ENCODE data around the gene RBM5.

RBM5 gene

GRCh38 chr3:50166620-50167019, 77.9 kb downstream of the RBM5 start (continued):
- TF ChIP-seq, protein P1, sequence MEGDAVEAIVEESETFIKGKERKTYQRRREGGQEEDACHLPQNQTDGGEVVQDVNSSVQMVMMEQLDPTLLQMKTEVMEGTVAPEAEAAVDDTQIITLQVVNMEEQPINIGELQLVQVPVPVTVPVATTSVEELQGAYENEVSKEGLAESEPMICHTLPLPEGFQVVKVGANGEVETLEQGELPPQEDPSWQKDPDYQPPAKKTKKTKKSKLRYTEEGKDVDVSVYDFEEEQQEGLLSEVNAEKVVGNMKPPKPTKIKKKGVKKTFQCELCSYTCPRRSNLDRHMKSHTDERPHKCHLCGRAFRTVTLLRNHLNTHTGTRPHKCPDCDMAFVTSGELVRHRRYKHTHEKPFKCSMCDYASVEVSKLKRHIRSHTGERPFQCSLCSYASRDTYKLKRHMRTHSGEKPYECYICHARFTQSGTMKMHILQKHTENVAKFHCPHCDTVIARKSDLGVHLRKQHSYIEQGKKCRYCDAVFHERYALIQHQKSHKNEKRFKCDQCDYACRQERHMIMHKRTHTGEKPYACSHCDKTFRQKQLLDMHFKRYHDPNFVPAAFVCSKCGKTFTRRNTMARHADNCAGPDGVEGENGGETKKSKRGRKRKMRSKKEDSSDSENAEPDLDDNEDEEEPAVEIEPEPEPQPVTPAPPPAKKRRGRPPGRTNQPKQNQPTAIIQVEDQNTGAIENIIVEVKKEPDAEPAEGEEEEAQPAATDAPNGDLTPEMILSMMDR (tag by site-specific recombination; IDR thresholded peaks at IDR 0.05): no peak
- TF ChIP-seq ZNF792 (tag by site-specific recombination; IDR thresholded peaks at IDR 0.05): no peak
- no peak for TF ChIP-seq ZNF621 (tag by site-specific recombination; IDR thresholded peaks at IDR 0.05)
- peak; percentile 90 for TF ChIP-seq WT1 (tag by site-specific recombination; IDR thresholded peaks at IDR 0.05)
- 0 out of 2 replicates have a peak, but pooled peaks have one; percentile 37 for TF ChIP-seq ZIC2 (tag by site-specific recombination; IDR thresholded peaks at IDR 0.05)
- no peak for TF ChIP-seq ZBTB21 (tag by site-specific recombination; IDR thresholded peaks at IDR 0.05)
- TF ChIP-seq, protein P2, sequence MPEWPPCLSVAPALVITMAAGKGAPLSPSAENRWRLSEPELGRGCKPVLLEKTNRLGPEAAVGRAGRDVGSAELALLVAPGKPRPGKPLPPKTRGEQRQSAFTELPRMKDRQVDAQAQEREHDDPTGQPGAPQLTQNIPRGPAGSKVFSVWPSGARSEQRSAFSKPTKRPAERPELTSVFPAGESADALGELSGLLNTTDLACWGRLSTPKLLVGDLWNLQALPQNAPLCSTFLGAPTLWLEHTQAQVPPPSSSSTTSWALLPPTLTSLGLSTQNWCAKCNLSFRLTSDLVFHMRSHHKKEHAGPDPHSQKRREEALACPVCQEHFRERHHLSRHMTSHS (tag by site-specific recombination; IDR thresholded peaks at IDR 0.05): no peak
- no peak for TF ChIP-seq ZBTB1 (tag by site-specific recombination; IDR thresholded peaks at IDR 0.05)
- no peak for TF ChIP-seq ZNF645 (tag by site-specific recombination; IDR thresholded peaks at IDR 0.05)
- no peak for TF ChIP-seq ZNF274 (IDR thresholded peaks at IDR 0.05; ENCODE audit: low read length)
- TF ChIP-seq ZNF274 (tag by site-specific recombination; IDR thresholded peaks at IDR 0.05; ENCODE audit: borderline replicate concordance): no peak
- TF ChIP-seq KLF17 (tag by site-specific recombination; IDR thresholded peaks at IDR 0.05): peak; percentile 27; the same call in 1 of the 2 replicates
- no peak for TF ChIP-seq PRDM6 (tag by site-specific recombination; IDR thresholded peaks at IDR 0.05)
- TF ChIP-seq ZNF423 (tag by site-specific recombination; IDR thresholded peaks at IDR 0.05): no peak

GRCh38 chr3:50167069-50167840, 78.5 kb downstream of the RBM5 start:
- Histone ChIP-seq H3K9me3 (ENCODE audit: control insufficient read depth, insufficient read depth, low read depth, low read length) (no peaks in the 10 kb centered on the region), H3K36me3 (ENCODE audit: control insufficient read depth in 2 of 2, insufficient read depth in 1 of 2, low read length in 2 of 2) (peaks cover 0 to 33% of the 10 kb centered on the region in 2 experiments; a peak in 1 of 3 replicates), H3K4me3 (ENCODE audit: low read depth, low read length) (no peak overlapping the region), H3K27ac (ENCODE audit: extremely low read depth, low read depth, low read length) (0 out of 2 replicates have a peak overlapping the region, but pooled peaks have one; percentile 24), H3K4me1 (ENCODE audit: control insufficient read depth, insufficient read depth, low read length) (peaks cover 10% of the 10 kb centered on the region)
- POLR2A ChIA-PET: no interaction called here
- CTCF ChIA-PET: no interaction called here
- no peak for TF ChIP-seq ZBTB7A (tag by site-specific recombination; IDR thresholded peaks at IDR 0.05; ENCODE audit: low read depth)
- TF ChIP-seq ZNF654 (tag by site-specific recombination; IDR thresholded peaks at IDR 0.05; ENCODE audit: low read depth): no peak
- TF ChIP-seq, protein P3, sequence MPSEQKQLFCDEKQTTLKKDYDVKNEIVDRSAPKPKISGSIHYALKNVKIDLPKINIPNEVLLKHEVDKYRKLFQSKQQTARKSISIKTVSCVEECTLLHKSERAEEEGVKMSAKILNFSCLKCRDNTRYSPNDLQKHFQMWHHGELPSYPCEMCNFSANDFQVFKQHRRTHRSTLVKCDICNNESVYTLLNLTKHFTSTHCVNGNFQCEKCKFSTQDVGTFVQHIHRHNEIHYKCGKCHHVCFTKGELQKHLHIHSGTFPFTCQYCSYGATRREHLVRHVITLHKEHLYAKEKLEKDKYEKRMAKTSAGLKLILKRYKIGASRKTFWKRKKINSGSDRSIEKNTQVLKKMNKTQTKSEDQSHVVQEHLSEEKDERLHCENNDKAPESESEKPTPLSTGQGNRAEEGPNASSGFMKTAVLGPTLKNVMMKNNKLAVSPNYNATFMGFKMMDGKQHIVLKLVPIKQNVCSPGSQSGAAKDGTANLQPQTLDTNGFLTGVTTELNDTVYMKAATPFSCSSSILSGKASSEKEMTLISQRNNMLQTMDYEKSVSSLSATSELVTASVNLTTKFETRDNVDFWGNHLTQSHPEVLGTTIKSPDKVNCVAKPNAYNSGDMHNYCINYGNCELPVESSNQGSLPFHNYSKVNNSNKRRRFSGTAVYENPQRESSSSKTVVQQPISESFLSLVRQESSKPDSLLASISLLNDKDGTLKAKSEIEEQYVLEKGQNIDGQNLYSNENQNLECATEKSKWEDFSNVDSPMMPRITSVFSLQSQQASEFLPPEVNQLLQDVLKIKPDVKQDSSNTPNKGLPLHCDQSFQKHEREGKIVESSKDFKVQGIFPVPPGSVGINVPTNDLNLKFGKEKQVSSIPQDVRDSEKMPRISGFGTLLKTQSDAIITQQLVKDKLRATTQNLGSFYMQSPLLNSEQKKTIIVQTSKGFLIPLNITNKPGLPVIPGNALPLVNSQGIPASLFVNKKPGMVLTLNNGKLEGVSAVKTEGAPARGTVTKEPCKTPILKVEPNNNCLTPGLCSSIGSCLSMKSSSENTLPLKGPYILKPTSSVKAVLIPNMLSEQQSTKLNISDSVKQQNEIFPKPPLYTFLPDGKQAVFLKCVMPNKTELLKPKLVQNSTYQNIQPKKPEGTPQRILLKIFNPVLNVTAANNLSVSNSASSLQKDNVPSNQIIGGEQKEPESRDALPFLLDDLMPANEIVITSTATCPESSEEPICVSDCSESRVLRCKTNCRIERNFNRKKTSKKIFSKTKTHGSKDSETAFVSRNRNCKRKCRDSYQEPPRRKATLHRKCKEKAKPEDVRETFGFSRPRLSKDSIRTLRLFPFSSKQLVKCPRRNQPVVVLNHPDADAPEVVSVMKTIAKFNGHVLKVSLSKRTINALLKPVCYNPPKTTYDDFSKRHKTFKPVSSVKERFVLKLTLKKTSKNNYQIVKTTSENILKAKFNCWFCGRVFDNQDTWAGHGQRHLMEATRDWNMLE (tag by site-specific recombination; conservative IDR thresholded peaks at IDR 0.05; ENCODE audit: low read depth): no peak
- peak; percentile 20; the same call in 1 of the 2 replicates for TF ChIP-seq ZNF341 (tag by site-specific recombination; IDR thresholded peaks at IDR 0.05; ENCODE audit: low read depth)
- TF ChIP-seq ZNF610 (tag by site-specific recombination; IDR thresholded peaks at IDR 0.05; ENCODE audit: borderline replicate concordance): no peak
- peak; percentile 54; the same call in 1 of the 2 replicates for TF ChIP-seq ZIC2 (tag by site-specific recombination; IDR thresholded peaks at IDR 0.05)
- no peak for TF ChIP-seq TCF7L2 (IDR thresholded peaks at IDR 0.05; ENCODE audit: borderline replicate concordance, low read depth, low read length)
- no peak for TF ChIP-seq ZNF571 (tag by site-specific recombination; IDR thresholded peaks at IDR 0.05)
- 0 out of 2 replicates have a peak, but pooled peaks have one; percentile 23 for TF ChIP-seq ZNF600 (tag by site-specific recombination; IDR thresholded peaks at IDR 0.05)

Data from HEK293 (cell line).